Transverse colon (tissue), 4 donors: ENCODE data around the gene MYCBP2. TPM values are rescaled to one million over a fixed set of nuclear protein-coding genes. Genes with fewer than 3 reads are reported as not detected.
"Not testable (repeated sequence)": the region's sequence is repeated elsewhere in the genome, so short reads cannot be mapped to it uniquely, and the experiment has no call there.

Source experiments
- DNase-seq: peaks from one replicate; pipeline ENCODE4 v3.0.0-alpha.2; 2019
- H3K27ac ChIP-seq, 4 donors: fragments of 200-600 bp; sonication (generic); 2 replicates each; pipeline ENCODE4 v1.5.1; 2016 to 2018; ENCODE audit warnings: inconsistent platforms in 4 of 4
- H3K27me3 ChIP-seq: fragments of 200-600 bp; sonication (generic); 2 replicates; pipeline ENCODE4 v1.5.1; 2017; ENCODE audit warnings: inconsistent platforms
- H3K36me3 ChIP-seq, 4 donors: fragments of 200-600 bp; sonication (generic); 2 replicates each; pipeline ENCODE4 v1.5.1; 2017 to 2019; ENCODE audit warnings: inconsistent platforms in 4 of 4
- H3K4me1 ChIP-seq, 4 donors: fragments of 200-600 bp; sonication (generic); 2 replicates each; pipeline ENCODE4 v1.5.1; 2017 to 2020; ENCODE audit warnings: inconsistent platforms in 4 of 4
- H3K4me3 ChIP-seq, 4 donors: fragments of 200-600 bp; sonication (generic); 1 replicate in 1 of 4; 2 replicates in 3 of 4; pipeline versions ENCODE4 v1.5.1 to v1.6.1; 2017 to 2019; ENCODE audit warnings: inconsistent platforms in 4 of 4
- H3K9me3 ChIP-seq, 2 donors: fragments of 200-600 bp; sonication (generic); 2 replicates each; pipeline ENCODE4 v1.5.1; 2017 to 2019; ENCODE audit warnings: inconsistent platforms in 2 of 2
- EP300 ChIP-seq: sonication (generic); formaldehyde crosslinking; IDR thresholded peaks from one replicate; pipeline ENCODE4 v1.6.1; 2017; ENCODE audit warnings: antibody characterized with exemption, low read depth
- POLR2A ChIP-seq: fragments of 450-650 bp; IDR thresholded peaks from one replicate; pipeline ENCODE4 v1.6.1; 2016; ENCODE audit warnings: antibody characterized with exemption, mild to moderate bottlenecking, moderate library complexity
- POLR2AphosphoS5 ChIP-seq, 3 donors: sonication (generic); formaldehyde crosslinking; IDR thresholded peaks; one replicate each; pipeline ENCODE4 v1.6.1; 2016; ENCODE audit warnings: antibody characterized with exemption in 3 of 3
- WGBS, 2 donors: methylation state at CpG; one replicate each; pipeline ENCODE4 v1.1.5; 2018; ENCODE audit warnings: low coverage in 1 of 2; 5-methylcytosine and 5-hydroxymethylcytosine counted together
- in situ Hi-C, 4 donors: fragments of 200-750 bp; cut with MboI; loops; one replicate each; pipeline versions ENCODE4 v1.15.0 to v1.15.1; 2017; ENCODE audit warnings: low sequenced_read_pairs in 3 of 4, low pct_ligation_motif_present in 1 of 4, low pct_unique_long_range_greater_than_20kb in 1 of 4
- intact Hi-C: fragments of 100-400 bp; cut with DNase I; formaldehyde crosslinking; loops from one replicate; pipeline ENCODE4 v1.15.1; 2023; ENCODE audit warnings: low total_unique reads
- total RNA-seq, 4 donors: library from RNA; depleted of rRNA; stranded (reverse); fragments of >200 nt; gene quantifications; one replicate each; pipeline ENCODE4 v1.1.0, GENCODE V29; 2016
- TF ChIP-seq, protein P1 (sequence below), 5 experiments: fragments of 200-600 bp in 3 of 5; fragments of 450-650 bp in 2 of 5; sonication (generic) in 3 of 5; IDR thresholded peaks; 1 replicate in 2 of 5; 2 replicates in 3 of 5; pipeline ENCODE4 v1.5.1; 2016 to 2017; ENCODE audit warnings: antibody characterized with exemption in 5 of 5, inconsistent platforms in 3 of 5, mild to moderate bottlenecking in 2 of 5, moderate library complexity in 1 of 5

The MYCBP2 gene
- total RNA-seq, 4 donors from 2014 or later: 41.0 to 95.0 (median 48.3) TPM

GRCh38 chr13:77207943-77208342, 119.0 kb downstream of the MYCBP2 start:
- 84 to 100% methylated on average over 1 of the region's 1 CpG for WGBS, 2 donors
- in situ Hi-C loops: no loop called here
- intact Hi-C loops: no loop called here

GRCh38 chr13:77198995-77199394, 127.9 kb downstream of the MYCBP2 start:
- 94 to 95% methylated on average over 10 to 16 of the region's 16 CpGs for WGBS, 2 donors

More at GRCh38 chr13:77207943-77208342, 119.0 kb downstream of the MYCBP2 start:
- no peak for DNase-seq
- no peaks in the 10 kb centered on the region for H3K27me3 ChIP-seq
- H3K36me3 ChIP-seq: peaks cover 0 to 33% (median 6%) of the 10 kb centered on the region in 4 donors
- no peak for TF ChIP-seq POLR2A
- TF ChIP-seq EP300: no peak
- TF ChIP-seq POLR2AphosphoS5 (IDR thresholded peaks at IDR 0.05): no peak
- TF ChIP-seq, protein P1, sequence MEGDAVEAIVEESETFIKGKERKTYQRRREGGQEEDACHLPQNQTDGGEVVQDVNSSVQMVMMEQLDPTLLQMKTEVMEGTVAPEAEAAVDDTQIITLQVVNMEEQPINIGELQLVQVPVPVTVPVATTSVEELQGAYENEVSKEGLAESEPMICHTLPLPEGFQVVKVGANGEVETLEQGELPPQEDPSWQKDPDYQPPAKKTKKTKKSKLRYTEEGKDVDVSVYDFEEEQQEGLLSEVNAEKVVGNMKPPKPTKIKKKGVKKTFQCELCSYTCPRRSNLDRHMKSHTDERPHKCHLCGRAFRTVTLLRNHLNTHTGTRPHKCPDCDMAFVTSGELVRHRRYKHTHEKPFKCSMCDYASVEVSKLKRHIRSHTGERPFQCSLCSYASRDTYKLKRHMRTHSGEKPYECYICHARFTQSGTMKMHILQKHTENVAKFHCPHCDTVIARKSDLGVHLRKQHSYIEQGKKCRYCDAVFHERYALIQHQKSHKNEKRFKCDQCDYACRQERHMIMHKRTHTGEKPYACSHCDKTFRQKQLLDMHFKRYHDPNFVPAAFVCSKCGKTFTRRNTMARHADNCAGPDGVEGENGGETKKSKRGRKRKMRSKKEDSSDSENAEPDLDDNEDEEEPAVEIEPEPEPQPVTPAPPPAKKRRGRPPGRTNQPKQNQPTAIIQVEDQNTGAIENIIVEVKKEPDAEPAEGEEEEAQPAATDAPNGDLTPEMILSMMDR (IDR thresholded peaks at IDR 0.05): no peak
- H3K4me1 ChIP-seq: no peaks in the 10 kb centered on the region
- H3K4me3 ChIP-seq: no peak overlapping the region
- no peaks in the 10 kb centered on the region for H3K9me3 ChIP-seq
- H3K27ac ChIP-seq: no peak overlapping the region

GRCh38 chr13:77196052-77196618, 130.8 kb downstream of the MYCBP2 start:
- TF ChIP-seq POLR2A: no peak
- TF ChIP-seq, protein P1 (IDR thresholded peaks at IDR 0.05): no peak
- TF ChIP-seq EP300: no peak
- TF ChIP-seq POLR2AphosphoS5 (IDR thresholded peaks at IDR 0.05): no peak
- WGBS, 2 donors: 96 to 97% methylated on average over 4 of the region's 4 CpGs
- intact Hi-C loops (no loop called here), in situ Hi-C loops (no loop called here)
- peaks cover 0 to 17% (median 2%) of the 10 kb centered on the region in 4 donors for H3K36me3 ChIP-seq
- DNase-seq: no peak
- H3K9me3 ChIP-seq: no peaks in the 10 kb centered on the region
- no peak overlapping the region for H3K27ac ChIP-seq
- no peaks in the 10 kb centered on the region for H3K4me1 ChIP-seq
- H3K27me3 ChIP-seq: no peaks in the 10 kb centered on the region
- no peak overlapping the region for H3K4me3 ChIP-seq

More at GRCh38 chr13:77198995-77199394, 127.9 kb downstream of the MYCBP2 start:
- H3K36me3 ChIP-seq: peaks cover 0 to 12% (median 2%) of the 10 kb centered on the region in 4 donors
- in situ Hi-C loops, intact Hi-C loops, H3K9me3 ChIP-seq, DNase-seq, H3K4me1 ChIP-seq, H3K4me3 ChIP-seq, H3K27me3 ChIP-seq, H3K27ac ChIP-seq: not testable (repeated sequence)

- no peak for DNase-seq
- H3K9me3 ChIP-seq: no peaks in the 10 kb centered on the region
- H3K4me3 ChIP-seq: no peak overlapping the region
- intact Hi-C loops: no loop called here
- TF ChIP-seq, protein P1 (IDR thresholded peaks at IDR 0.05): no peak
- TF ChIP-seq POLR2A: no peak
- TF ChIP-seq POLR2AphosphoS5 (IDR thresholded peaks at IDR 0.05): no peak
- no peak for TF ChIP-seq EP300
- H3K27ac ChIP-seq: no peak overlapping the region
- H3K27me3 ChIP-seq: no peaks in the 10 kb centered on the region
- in situ Hi-C loops: no loop called here
- peaks cover 0 to 20% (median 5%) of the 10 kb centered on the region in 4 donors for H3K36me3 ChIP-seq
- 57 to 83% methylated on average over 1 of the region's 1 CpG for WGBS, 2 donors
- no peaks in the 10 kb centered on the region for H3K4me1 ChIP-seq
These were observed 136.4 kb downstream of the MYCBP2 start for GRCh38 chr13:77190349-77190958.
